ENCODE measurements around the gene GPX4. TPM values are rescaled to one million over a fixed set of nuclear protein-coding genes. Genes with fewer than 3 reads are reported as not detected.
"Not testable (repeated sequence)": the region's sequence is repeated elsewhere in the genome, so short reads cannot be mapped to it uniquely, and the experiment has no call there.

The GPX4 gene
- total and polyA plus RNA-seq, 10 of the 15 experiments (the other 5 are each of a cell fraction or from before 2014, with no cell fraction given), result 33.3 to 749 (median 297) TPM

DNA sequence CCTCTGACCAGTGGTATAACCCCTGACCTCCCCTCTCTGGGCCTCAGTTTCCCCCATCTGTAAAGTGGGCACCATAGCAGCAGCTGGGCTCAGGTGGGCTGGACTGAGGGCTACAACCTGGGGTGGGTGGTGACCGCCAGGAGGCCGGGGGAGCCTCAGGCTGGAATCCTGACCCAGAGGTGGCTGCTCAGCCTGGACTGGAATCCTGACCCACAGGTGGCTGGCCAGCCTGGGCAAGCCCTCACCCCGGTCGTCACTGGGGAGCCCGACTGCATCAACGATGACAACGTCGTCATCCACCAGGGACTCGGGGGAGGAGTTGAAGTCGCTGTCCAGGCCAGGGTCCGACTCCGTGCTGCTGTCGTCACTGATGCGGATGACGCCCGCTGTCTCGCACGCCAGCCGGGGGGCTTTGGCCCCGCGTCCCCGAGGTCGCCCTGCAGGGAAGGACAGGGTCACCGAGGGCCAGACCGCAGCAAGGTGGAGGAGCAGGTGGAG, 10.2 kb downstream of the GPX4 start (continued):
- TF ChIP-seq, protein P1, sequence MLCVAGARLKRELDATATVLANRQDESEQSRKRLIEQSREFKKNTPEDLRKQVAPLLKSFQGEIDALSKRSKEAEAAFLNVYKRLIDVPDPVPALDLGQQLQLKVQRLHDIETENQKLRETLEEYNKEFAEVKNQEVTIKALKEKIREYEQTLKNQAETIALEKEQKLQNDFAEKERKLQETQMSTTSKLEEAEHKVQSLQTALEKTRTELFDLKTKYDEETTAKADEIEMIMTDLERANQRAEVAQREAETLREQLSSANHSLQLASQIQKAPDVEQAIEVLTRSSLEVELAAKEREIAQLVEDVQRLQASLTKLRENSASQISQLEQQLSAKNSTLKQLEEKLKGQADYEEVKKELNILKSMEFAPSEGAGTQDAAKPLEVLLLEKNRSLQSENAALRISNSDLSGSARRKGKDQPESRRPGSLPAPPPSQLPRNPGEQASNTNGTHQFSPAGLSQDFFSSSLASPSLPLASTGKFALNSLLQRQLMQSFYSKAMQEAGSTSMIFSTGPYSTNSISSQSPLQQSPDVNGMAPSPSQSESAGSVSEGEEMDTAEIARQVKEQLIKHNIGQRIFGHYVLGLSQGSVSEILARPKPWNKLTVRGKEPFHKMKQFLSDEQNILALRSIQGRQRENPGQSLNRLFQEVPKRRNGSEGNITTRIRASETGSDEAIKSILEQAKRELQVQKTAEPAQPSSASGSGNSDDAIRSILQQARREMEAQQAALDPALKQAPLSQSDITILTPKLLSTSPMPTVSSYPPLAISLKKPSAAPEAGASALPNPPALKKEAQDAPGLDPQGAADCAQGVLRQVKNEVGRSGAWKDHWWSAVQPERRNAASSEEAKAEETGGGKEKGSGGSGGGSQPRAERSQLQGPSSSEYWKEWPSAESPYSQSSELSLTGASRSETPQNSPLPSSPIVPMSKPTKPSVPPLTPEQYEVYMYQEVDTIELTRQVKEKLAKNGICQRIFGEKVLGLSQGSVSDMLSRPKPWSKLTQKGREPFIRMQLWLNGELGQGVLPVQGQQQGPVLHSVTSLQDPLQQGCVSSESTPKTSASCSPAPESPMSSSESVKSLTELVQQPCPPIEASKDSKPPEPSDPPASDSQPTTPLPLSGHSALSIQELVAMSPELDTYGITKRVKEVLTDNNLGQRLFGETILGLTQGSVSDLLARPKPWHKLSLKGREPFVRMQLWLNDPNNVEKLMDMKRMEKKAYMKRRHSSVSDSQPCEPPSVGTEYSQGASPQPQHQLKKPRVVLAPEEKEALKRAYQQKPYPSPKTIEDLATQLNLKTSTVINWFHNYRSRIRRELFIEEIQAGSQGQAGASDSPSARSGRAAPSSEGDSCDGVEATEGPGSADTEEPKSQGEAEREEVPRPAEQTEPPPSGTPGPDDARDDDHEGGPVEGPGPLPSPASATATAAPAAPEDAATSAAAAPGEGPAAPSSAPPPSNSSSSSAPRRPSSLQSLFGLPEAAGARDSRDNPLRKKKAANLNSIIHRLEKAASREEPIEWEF (IDR thresholded peaks at IDR 0.05; ENCODE audit: insufficient replicate concordance, low read depth, low read length), result no peak
- TF ChIP-seq YY1 (IDR thresholded peaks at IDR 0.05; ENCODE audit: low read depth, low read length), result no peak
- TF ChIP-seq KLF5 (IDR thresholded peaks at IDR 0.05; ENCODE audit: partially characterized antibody), result no peak
- TF ChIP-seq, protein P2, sequence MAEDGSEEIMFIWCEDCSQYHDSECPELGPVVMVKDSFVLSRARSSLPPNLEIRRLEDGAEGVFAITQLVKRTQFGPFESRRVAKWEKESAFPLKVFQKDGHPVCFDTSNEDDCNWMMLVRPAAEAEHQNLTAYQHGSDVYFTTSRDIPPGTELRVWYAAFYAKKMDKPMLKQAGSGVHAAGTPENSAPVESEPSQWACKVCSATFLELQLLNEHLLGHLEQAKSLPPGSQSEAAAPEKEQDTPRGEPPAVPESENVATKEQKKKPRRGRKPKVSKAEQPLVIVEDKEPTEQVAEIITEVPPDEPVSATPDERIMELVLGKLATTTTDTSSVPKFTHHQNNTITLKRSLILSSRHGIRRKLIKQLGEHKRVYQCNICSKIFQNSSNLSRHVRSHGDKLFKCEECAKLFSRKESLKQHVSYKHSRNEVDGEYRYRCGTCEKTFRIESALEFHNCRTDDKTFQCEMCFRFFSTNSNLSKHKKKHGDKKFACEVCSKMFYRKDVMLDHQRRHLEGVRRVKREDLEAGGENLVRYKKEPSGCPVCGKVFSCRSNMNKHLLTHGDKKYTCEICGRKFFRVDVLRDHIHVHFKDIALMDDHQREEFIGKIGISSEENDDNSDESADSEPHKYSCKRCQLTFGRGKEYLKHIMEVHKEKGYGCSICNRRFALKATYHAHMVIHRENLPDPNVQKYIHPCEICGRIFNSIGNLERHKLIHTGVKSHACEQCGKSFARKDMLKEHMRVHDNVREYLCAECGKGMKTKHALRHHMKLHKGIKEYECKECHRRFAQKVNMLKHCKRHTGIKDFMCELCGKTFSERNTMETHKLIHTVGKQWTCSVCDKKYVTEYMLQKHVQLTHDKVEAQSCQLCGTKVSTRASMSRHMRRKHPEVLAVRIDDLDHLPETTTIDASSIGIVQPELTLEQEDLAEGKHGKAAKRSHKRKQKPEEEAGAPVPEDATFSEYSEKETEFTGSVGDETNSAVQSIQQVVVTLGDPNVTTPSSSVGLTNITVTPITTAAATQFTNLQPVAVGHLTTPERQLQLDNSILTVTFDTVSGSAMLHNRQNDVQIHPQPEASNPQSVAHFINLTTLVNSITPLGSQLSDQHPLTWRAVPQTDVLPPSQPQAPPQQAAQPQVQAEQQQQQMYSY (CRISPR knock-in tag; IDR thresholded peaks at IDR 0.05), result no peak
- no peak for TF ChIP-seq NR2C2 (IDR thresholded peaks at IDR 0.05; ENCODE audit: borderline replicate concordance, control insufficient read depth, insufficient read length, low read depth)

DNA sequence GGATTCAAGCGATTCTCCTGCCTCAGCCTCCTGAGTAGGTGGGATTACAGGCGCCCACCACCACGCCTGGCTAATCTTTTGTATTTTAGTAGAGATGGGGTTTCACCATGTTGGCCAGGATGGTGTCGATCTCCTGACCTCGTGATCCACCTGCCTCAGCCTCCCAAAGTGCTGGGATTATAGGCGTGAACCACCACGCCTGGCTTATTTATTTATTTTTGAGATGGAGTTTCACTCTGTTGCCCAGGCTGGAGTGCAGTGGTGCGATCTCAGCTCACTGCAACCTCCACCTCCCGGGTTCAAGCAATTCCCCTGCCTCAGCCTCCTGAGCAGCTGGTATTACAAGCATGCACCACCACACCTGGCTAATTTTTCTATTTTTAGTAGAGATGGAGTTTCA, 10.9 kb downstream of the GPX4 start:
- FAIRE-seq; ATAC-seq; H3K4me3 ChIP-seq; H3K27ac ChIP-seq (ENCODE audit: control insufficient read depth, insufficient read depth); H4K20me1 ChIP-seq (ENCODE audit: control insufficient read depth, insufficient read depth); BruUV-seq (replicated peaks); H3K79me2 ChIP-seq (ENCODE audit: control insufficient read depth, insufficient read depth, low read length); H3K9ac ChIP-seq (ENCODE audit: control insufficient read depth, insufficient read depth, low read length); CTCF ChIA-PET; H3K4me1 ChIP-seq (ENCODE audit: control insufficient read depth, insufficient read depth, low read length); H3K9me3 ChIP-seq (replicated peaks; ENCODE audit: control insufficient read depth, insufficient read depth, low read length); POLR2A ChIA-PET; H2AFZ ChIP-seq (ENCODE audit: control insufficient read depth, low read depth, low read length); DNase-seq (ENCODE audit: low read depth, low spot score); H3K27me3 ChIP-seq (replicated peaks in 1 of 2; ENCODE audit: control insufficient read depth in 2 of 2, insufficient read depth in 2 of 2, low read length in 1 of 2); in situ Hi-C loops (cut with MboI); H3K4me2 ChIP-seq (ENCODE audit: control insufficient read depth, insufficient read depth): not testable (repeated sequence)
- ChIA-PET RAD21 (ENCODE audit: unreplicated experiment) (interaction anchor here (1.2 kb wide), 1 partner anchor 16 kb away, joined by 3 read pairs; no protein-coding TSS in a partner anchor), SMC1A (ENCODE audit: uncharacterized antibody, unreplicated experiment) (interaction anchor here (3.1 kb wide), 1 partner anchor 79 kb away, joined by 24 read pairs; no protein-coding TSS in a partner anchor)
- H3K36me3 ChIP-seq (ENCODE audit: control insufficient read depth in 2 of 2, insufficient read depth in 2 of 2, low read length in 1 of 2), result peaks cover 0 to 28% of the 10 kb centered on the region in 2 experiments; a peak in 3 of 4 replicates
- intact Hi-C loops (cut with micrococcal nuclease; ENCODE audit: unreplicated experiment), result loop anchor here (5.0 kb wide), 1 partner anchor 78 kb away; no protein-coding TSS in a partner anchor
- whole genome bisulfite sequencing (ENCODE audit: insufficient coverage, insufficient replicate concordance, low lambda C conversion rate, missing lambda C conversion rate), result 48% methylated on average over 9 of the region's 9 CpGs
